HG02973 (cell line): ENCODE measurements around the gene NRDE2.

Experiments
- ATAC-seq: cut with Tn5 transposase; IDR thresholded peaks from one replicate; pipeline ENCODE4 v1.9.1; 2021; ENCODE audit warnings: moderate library complexity; ENCODE audit not compliant: unreplicated experiment

NRDE2 gene

GRCh38 chr14:90331497-90332270 is at the start of gene NRDE2:
TSS of gene NRDE2 (minus strand) at chr14:90331941. CDS start at chr14:90331904, 37 bp downstream.
- ATAC-seq, result peak; percentile 93

- no peak for ATAC-seq
Observed at GRCh38 chr14:90381011-90381786, 49.5 kb upstream of the NRDE2 start.

GRCh38 chr14:90379106-90379505 is 47.4 kb upstream of the NRDE2 start:
- ATAC-seq, result no peak

GRCh38 chr14:90378249-90378648 is 46.5 kb upstream of the NRDE2 start:
- ATAC-seq, result no peak

GRCh38 chr14:90375934-90376333 is 44.2 kb upstream of the NRDE2 start:
- ATAC-seq, result no peak

GRCh38 chr14:90374813-90375212 is 43.1 kb upstream of the NRDE2 start:
- no peak for ATAC-seq

- ATAC-seq, result no peak
Observed at GRCh38 chr14:90373887-90374286, 42.1 kb upstream of the NRDE2 start.

- no peak for ATAC-seq
Observed at GRCh38 chr14:90368946-90369721, 37.4 kb upstream of the NRDE2 start.

- ATAC-seq, result no peak
Observed at GRCh38 chr14:90362558-90362896, 30.8 kb upstream of the NRDE2 start.

- ATAC-seq, result no peak
Observed at GRCh38 chr14:90361865-90362557, 30.3 kb upstream of the NRDE2 start.

GRCh38 chr14:90358359-90358758 is 26.6 kb upstream of the NRDE2 start:
- ATAC-seq, result no peak

GRCh38 chr14:90356925-90357324 is 25.2 kb upstream of the NRDE2 start:
- ATAC-seq, result no peak

- ATAC-seq, result no peak
Observed at GRCh38 chr14:90355540-90356518, 24.1 kb upstream of the NRDE2 start.

GRCh38 chr14:90354551-90355298 is 23.0 kb upstream of the NRDE2 start:
- no peak for ATAC-seq

GRCh38 chr14:90349739-90350138 is 18.0 kb upstream of the NRDE2 start:
- ATAC-seq, result no peak

- no peak for ATAC-seq
Observed at GRCh38 chr14:90348270-90348669, 16.5 kb upstream of the NRDE2 start.

- ATAC-seq, result no peak
Observed at GRCh38 chr14:90345239-90345557, 13.5 kb upstream of the NRDE2 start.

GRCh38 chr14:90344331-90345238 is 12.8 kb upstream of the NRDE2 start:
- no peak for ATAC-seq
